ENCODE measurements around the gene TIAM2.
A peak's percentile ranks its signal among the peaks of the same experiment; 100 is the strongest.
"Not testable (repeated sequence)": the region's sequence is repeated elsewhere in the genome, so short reads cannot be mapped to it uniquely, and the experiment has no call there.

Gene TIAM2

DNA sequence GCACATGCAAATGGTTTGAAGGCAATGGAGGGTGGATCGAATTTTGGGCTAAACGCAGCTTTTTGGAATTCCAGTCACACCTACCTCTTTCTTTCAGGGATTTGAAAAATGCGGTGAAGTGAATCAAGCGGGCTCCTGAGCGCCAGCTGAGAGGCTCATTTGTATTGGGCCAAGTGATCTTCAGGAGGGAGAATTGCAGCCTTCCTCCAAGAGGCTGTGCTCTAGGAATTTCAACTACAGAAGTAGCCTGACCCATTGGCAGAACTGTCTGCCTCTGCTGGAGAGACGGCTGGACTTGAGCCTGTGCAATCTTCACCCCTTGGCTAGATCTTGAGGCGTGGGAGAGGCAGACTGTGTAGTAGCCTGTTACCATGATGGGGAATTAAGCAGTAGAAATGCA lies 5.7 kb upstream of the TIAM2 start:
- no peak for DNase-seq (ENCODE audit: low read depth, low spot score)

DNA sequence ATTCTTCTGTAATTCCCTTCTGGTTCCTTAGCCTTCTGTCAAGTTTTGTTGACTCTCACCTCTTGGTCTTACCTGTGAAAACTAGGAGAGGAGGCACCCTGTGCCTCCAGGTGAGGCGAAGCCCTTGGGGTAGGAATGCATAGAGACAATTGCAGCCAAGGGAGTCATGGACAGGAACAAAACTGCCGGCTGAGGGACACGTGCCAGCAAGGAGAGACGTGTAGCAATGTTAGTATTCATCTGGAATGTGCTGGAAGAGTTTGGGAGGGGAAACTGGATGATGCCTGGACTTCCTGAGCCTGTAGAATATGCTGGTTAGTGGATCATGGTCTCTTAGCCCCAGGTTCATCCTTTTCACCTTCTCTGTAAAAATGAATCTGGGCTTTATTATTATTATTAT lies 3.9 kb upstream of the TIAM2 start:
- no peak for DNase-seq (ENCODE audit: low read depth, low spot score)

DNA sequence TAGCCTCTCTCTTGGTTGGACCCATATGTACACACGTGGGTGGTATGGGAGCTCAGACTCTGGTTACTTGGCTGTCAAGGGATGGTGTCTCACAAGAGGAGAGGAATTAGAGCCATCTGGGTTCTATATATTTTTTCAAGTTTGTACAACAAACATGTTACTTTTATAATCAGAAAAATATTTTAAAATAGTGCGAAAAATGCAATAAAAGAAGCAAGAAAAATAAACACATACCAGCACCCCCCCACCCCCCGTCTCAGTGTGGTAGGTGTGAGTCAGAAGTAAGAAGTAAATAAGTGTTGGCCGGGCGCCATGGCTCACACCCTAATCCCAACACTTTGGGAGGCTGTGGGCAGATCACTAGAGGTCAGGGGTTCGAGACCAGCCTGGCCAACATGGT lies 2.1 kb upstream of the TIAM2 start:
- DNase-seq (ENCODE audit: low read depth, low spot score) = no peak

DNA sequence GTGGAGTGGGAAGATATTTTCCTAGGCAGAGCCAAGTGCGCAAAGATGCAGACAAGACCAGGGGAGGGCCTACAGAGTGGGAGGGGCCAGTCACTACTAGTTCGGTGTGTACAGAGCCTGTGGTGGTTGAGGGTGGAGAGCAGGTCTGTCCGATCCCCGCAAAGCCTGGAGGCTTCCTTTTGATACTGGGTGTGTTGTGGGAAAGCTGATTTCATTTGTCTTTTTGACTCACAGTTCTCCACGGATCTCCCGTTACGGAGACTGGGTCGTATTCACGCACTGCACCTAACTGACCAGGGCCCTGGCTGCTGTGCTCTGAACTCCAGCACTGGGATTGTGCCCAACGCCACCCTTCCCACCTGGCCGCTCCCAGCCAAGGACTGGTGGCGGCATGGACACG lies 1.4 kb upstream of the TIAM2 start:
- DNase-seq (ENCODE audit: low read depth, low spot score) = no peak

DNA sequence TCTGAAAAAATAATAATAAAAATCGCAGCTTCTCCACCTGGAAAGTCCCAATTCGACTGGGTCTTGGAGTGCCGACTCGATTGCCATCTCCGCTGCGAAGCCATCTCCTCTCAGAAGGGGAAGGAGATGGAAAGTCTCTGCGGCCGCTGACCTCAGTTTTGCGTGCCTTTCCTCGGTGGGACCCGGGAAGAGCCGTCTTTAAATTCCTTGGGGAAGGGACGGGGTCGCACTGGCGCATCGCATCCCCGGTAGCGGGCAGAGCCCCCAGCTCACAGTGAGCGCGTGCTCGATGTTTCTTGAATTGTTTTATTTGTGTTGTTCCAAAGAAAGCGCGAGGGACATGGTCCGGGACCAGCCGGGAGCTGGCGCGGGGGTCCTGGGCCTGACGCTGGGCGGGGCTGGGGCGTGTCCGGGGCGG lies 270 bp upstream of the TIAM2 start:
- DNase-seq (ENCODE audit: low read depth, low spot score) = no peak

DNA sequence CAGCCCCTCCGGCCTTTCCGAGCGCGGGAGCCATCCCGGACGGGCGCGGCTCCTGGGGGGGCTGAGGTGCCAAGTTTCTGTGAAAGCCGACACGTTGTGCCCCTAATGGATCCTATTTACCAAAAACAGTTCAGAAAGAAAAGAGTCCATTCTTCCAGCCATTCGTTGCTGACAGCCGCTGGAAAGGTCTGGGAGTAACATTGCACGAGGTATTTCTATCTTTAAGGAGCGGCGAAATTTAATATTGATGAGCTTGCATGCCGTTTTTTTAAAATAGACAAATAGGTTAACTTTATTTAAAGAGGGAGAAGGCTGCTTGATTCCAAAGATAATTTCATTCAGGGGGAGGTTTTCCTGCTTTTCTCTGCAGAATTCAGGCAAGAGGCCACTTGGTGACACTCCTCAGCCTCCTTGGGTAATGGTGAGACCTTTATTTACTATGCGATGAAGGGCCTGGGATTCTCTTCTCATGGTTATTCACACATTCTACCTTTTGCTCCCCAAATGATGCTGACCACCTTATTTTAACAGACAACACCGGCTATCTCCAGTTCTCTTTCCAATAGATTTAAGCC lies 988 bp downstream of the TIAM2 start:
- no peak for DNase-seq (ENCODE audit: low read depth, low spot score)

DNA sequence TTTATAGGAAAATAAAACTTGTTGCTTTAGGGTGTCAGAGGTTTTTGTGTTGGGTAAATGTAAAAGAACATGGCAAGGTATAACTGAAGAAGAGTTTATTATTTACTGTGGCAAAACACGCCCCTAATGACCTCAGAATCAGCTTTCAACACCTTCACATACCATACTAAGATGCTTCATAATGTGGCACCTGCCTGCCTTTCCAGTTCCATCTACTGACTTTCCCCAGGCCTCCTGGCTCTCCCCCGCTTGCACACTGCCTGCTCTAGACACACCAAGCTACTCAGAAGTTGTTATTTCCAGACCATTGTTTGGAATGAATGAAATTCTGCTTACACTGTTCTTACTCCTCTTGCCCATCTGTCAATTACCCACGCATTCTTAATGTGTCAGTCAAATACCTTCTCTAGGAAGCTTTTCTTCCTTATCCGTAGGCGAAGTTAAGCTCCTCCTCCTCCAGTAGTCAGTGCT lies 1.8 kb downstream of the TIAM2 start:
- DNase-seq (ENCODE audit: low read depth, low spot score) = no peak

DNA sequence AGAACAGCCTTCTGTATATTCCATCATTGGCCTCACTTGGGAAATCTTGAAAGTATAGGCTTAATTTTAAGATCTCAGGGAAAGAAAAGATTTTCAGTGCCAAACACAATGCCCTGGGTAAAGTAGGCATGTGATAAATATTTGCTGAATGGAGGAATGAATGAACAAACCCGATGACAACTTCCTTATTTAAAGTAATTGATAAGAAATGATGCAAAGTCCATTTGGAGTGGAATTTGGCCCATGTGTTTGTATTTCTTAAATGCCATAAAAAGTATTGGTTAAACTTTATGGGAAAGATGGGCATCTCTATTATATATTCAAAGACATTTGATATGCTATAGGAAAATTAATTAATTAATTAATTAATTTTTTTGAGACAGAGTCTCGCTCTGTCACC lies 3.7 kb downstream of the TIAM2 start:
- no peak for DNase-seq (ENCODE audit: low read depth, low spot score)

DNA sequence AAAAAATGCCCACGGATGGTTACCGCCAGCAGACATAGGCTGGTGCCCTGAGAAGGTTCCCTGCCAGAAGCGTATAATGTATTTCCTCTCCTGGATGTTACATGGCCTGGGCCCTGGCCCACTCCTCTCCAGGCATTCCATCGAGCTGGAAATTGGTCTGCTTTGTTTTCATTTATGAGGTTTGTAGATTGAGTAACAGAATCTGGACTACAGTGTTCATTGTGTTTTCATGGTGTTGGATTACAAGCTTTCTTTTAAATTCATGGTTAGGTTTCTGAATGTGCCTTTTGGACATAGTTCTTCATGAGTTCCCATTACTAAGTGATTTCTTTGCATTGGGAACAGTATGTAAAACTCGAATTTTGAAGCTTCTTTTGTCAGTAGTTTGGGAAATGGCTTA lies 6.4 kb downstream of the TIAM2 start:
- no peak for DNase-seq (ENCODE audit: low read depth, low spot score)

DNA sequence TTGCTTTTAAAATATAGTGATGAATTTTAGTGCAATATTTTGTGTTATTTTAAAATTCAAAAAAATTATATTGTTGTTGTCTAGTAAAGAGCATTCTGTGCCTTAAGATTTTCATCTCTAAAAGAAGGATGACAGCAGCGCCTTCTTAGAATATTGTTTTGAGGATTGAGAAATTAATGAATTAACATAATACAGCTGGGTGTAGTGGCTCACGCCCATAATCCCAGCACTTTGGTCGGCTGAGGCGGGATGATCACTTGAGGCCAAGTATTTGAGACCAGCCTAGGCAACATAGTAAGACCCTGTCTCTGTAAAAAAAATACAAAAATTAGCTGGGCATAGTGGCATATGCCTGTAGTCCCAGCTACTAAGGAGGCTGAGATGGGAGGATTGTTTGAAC lies 6.8 kb downstream of the TIAM2 start:
- DNase-seq (ENCODE audit: low read depth, low spot score) = no peak

DNA sequence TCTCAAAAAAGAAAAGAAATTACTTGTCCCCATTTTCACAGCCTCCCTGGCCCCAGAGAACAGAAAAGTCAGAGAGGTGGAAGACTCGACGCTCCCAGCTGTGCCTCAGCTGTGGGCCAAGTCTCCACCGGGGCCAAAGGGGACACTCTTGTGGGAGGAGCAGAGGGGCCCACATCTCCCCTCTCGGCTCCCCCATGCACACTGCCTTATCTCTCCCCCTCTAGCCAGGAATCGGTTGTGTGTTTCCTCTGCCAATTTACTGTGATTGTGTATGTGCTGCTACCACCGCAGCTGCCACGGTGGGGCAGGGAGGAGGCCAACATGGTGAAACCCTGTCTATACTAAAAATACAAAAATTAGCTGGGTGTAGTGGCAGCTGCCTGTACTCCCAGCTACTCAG lies 8.4 kb downstream of the TIAM2 start:
- DNase-seq (ENCODE audit: low read depth, low spot score) = no peak

DNA sequence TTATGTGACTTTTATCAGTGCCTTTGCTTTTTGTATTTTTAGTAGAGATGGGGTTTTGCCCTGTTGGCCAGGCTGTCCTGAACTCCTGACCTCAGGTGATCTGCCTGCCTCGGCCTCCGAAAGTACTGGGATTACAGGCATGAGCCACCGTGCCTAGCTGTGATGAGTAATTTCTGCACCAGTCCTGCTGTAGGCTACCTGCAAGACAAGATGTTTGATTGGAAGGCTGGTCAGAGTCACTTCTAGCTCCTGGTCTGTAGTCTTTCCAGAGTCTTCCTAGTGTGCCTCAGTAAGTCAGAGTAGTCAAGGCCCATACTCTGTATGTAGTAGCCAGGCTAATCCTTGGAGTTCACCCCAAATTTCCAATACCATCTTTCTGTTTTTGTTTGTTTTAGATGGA lies 8.9 kb downstream of the TIAM2 start:
- DNase-seq (ENCODE audit: low read depth, low spot score) = no peak

DNA sequence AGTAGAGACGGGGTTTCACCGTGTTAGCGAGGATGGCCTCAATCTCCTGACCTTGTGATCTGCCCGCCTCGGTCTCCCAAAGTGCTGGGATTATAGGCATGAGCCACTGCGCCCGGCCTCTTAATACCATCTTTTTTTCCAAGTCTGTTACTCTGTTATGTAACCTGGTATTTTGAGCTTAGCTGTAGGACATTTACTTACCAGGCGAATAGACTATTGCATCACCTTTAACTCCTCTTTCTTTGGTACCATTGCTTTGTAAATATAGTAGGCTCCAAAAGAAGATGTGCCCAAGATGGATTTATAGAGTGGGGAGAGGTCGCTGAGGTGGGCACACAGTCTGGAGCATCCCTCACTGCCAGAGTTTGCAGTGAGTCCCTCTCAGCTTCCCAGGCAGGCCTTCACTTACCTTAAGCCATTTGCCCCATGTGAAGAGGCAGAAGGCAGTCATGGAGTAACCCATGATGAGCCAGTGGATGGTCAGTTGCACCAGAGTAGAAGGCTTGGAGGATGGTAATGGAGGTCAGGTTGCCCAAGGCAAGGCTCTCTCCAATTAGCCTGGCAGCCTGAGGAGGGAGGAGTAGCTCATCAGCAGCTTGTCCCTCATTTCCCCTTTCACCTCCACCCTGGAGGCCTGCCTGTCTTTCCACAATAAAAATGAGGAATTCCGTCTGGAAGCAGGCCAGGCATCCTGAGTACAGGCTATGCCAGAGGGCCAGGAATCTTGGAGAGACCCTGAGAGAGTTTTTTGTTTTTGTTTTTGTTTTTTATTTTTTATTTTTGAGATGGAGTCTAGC lies 9.7 kb downstream of the TIAM2 start:
- no peak for DNase-seq (ENCODE audit: low read depth, low spot score)

DNA sequence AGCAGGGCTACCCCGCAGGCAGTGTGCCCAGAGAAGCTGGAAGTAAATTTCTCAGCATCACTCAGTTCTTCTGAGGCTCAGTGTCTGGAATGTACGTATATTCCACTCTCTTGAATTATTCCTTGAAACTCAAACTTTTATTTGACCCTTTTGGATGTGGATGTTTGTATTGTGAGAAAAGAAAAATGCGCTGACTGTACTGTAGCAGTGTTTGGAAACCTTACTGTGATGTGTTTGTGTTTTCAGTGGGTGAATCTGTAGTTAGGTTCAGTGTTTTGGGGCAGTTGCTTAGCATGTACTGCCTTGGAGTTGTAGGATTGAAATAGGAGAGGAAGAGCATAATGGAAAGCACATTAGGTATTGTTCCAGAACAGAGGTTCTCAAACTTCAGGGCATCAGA lies 13.5 kb downstream of the TIAM2 start:
- no peak for DNase-seq (ENCODE audit: low read depth, low spot score)

DNA sequence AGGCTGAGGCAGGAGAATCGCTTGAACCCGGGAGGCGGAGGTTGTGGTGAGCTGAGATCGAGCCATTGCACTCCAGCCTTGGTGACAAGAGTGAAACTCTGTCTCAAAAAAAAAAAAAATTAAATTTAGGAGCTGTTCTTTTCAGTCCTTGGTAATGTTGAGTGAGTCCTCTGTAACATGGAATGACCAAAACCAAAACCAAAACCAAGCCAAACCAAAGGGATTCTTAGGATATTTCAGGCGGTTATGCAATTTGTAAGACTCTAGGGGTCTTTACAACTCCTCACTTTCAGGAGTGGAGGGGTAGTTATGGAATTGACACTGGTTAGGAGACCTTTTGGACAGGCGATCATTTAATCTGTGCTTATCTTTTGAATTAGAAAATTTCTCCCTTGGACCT lies 15.8 kb downstream of the TIAM2 start:
- DNase-seq (ENCODE audit: low read depth, low spot score) = no peak

DNA sequence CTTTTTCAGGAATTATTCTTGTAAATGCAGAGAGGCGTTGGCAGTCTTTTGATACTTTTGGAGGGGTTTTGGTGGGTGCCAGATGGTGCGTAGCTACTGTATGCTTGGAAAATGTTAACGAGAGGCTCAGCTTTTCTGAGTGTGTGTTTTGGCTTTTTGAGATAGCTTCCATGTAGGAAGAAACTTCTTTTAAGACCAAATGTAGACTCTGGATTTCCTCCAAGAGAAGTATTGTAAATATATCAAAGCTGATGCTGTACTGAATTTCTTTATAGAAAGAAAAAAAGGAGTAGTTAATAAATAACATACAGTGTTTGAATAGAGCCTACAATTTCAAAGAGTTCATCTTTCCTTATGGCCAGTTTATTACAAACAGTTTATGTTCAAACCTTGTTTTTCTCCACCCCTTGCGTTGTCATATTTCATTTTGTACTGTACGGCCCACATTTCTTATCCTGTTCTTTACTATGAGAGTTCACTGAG lies 16.7 kb downstream of the TIAM2 start:
- no peak for DNase-seq (ENCODE audit: low read depth, low spot score)

DNA sequence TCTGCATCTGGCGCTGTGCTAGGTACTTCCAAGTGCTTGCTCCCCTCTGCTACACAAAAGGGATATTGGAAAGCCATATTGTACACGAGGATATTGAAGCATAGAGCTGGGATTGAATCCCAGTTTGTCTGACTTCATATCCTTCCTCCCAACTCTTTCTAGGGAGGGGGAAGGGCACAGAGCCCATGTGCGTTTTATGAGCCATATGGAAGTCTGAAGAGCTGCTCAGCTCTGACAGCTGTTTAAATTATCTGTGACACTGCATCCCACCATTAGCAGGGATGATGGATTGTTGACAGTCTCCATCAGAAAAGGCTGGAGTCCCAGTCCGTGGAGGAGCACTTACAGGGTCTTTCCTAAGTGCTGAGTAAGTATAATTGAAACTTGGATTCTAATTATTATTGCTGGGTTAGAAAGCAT lies 18.4 kb downstream of the TIAM2 start:
- DNase-seq (ENCODE audit: low read depth, low spot score) = no peak

DNA sequence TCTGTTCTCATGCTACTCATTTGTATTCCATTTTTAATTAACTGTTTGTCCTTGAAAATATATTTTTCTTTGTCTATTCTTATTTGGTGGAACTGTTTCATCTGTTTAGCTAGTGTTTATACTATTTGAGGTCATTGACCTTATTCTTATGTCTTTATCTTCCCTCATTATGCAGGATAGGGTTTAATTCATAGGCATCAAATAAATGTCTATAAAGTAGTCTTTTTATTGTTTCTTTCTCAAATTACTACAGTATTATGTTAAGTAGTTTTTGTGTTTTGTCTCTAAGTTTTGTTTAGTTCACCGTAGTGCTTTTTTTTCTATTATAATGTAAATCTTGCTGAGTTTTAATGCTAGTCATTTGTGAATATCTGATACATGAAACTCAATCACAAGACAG lies 19.0 kb downstream of the TIAM2 start:
- DNase-seq (ENCODE audit: low read depth, low spot score) = no peak

DNA sequence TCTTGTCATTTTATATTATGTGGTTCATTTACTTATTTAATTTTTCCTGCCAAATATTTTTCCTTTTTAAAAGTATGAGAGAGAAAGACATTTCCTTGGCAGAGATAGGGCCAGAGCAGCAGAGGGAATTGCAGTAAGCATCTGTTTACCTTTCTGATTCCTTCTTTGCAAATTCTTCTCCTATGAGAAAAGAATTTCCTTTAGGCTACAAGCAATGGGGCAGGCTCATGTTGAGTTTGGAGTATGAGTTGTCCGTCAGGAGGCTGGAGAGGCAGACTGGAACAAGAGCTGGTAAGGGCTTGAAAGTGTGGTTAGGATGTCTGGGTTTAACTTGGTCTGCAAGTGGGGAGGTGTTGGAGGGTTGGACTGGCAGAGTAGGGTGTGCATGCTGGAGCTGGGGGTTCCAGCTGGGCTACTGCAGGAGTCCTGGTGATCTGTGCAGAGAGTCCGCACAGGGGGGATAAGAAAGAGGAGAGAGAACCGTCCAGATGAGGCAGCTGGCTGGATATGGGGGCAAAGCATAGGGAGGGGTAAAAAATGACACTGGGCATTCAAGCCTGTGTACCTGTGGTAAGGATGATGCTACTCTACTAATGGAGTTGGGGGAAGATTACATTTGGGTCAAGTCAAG lies 19.7 kb downstream of the TIAM2 start:
- DNase-seq (ENCODE audit: low read depth, low spot score) = peak; percentile 60

DNA sequence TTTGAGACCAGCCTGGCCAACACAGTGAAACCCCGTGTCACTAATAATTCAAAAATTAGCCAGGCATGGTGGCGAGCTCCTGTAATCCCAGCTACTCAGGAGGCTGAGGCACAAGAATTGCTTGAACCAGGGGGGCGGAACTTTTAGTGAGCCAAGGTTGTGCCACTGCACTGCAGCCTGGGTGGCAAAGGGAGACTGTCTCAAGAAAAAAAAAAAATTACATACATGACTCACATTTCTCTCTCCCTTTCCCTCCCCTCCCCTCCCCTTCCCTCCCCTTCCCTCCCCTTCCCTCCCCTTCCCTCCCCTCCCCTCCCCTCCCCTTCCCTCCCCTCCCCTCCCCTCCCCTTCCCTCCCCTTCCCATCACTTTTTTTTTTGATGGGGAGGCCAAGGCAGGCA lies 23.3 kb downstream of the TIAM2 start:
- not testable (repeated sequence) for DNase-seq (ENCODE audit: low read depth, low spot score)

DNA sequence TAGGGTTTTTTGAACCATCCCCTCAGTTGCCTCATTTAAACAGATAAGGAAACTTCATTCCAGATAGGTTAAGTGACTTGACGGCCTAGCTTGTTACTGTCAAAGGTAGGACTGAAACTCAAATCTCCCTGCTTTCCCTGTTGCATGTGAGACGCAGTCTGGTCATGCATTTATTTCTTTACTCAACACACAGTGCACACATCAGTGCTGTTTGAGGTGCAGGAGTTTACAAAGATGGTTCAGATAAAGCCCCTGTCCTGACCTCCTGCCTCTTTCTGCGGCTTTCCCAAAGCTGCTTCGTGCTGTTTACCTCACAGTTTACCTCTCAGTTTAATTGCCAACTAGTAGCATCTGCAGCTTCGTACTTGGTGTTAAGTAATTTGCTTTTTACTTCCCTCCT lies 26.6 kb downstream of the TIAM2 start:
- DNase-seq (ENCODE audit: low read depth, low spot score) = no peak

DNA sequence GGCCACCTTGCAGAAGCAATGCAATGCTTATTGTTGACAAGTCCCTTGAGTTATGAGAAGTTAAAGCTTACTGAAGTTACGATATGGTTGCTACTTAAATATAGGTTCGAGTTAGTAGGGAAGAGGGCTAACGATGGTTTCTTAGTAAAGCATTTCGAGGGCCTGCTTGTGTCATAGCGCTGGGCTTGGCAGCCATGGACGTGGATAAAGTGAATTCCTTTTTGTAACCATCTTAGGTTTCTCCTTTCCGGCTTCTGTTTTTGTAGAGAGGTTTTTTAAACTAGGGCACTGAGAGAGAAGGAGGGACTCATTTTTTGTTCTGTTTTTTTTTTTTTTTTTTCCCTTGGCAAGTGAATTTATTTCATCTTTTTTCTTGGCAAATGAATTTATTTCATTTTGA lies 27.6 kb downstream of the TIAM2 start:
- no peak for DNase-seq (ENCODE audit: low read depth, low spot score)

DNA sequence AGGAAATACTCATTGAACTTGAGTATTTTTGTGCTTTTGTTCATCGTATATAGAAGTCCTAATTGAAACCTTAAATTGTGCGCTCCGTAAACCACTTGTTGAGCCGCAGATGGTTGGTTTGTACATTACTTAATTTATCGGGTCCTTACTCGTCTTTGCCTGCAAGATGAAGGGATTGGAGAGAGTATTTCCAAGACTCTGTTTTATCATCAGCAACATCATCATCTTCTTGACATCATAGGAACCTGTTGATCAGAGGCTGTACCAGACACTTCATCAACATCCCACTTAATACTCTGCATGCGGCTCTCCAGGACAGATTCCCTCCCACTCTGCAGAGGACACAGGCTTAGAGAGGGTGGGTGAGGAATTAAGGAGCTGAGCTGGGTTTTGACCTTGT lies 28.6 kb downstream of the TIAM2 start:
- no peak for DNase-seq (ENCODE audit: low read depth, low spot score)

All from smooth muscle cell of the brain vasculature (primary cell).